CD4-positive, alpha-beta T cell (primary cell): ENCODE data around the gene SPTLC2. TPM values are rescaled to one million over a fixed set of nuclear protein-coding genes. Genes with fewer than 3 reads are reported as not detected.
A peak's percentile ranks its signal among the peaks of the same experiment; 100 is the strongest.

Source experiments
- ATAC-seq: fragments of 200-7000 bp; cut with Tn5 transposase; one replicate; pipeline ENCODE4 v1.10.0; 2022; ENCODE audit warnings: mild to moderate bottlenecking; ENCODE audit not compliant: poor library complexity
- CTCF ChIA-PET: fragments of 350-600 bp; sonication (Branson Sonifier 250); formaldehyde crosslinking; loops from one replicate; lab custom pipeline; 2021; ENCODE audit warnings: antibody characterized with exemption, inconsistent platforms; lab: Charles Lee
- POLR2A ChIA-PET: fragments of 350-600 bp; sonication (Branson Sonifier 250); formaldehyde crosslinking; loops from one replicate; lab custom pipeline; 2021; ENCODE audit warnings: antibody characterized with exemption, inconsistent platforms; lab: Charles Lee
- DNase-seq, 14 experiments: peaks; one replicate each; pipeline ENCODE4 v3.0.0-alpha.2; 2013 to 2020; ENCODE audit warnings: mixed read lengths in 2 of 14
- H3K27ac ChIP-seq, 2 donors: one replicate each; pipeline versions ENCODE4 v1.5.1 to v1.7.0; 2013; ENCODE audit warnings: low read length in 2 of 2, low read depth in 1 of 2, mild to moderate bottlenecking in 1 of 2
- H3K27me3 ChIP-seq, 2 experiments: 1 replicate in 1 of 2; 2 replicates in 1 of 2; pipeline versions ENCODE4 v1.6.1 to v1.7.0; 2013; ENCODE audit warnings: low read length in 2 of 2, control low read depth in 1 of 2, mild to moderate bottlenecking in 1 of 2, moderate library complexity in 1 of 2; ENCODE audit not compliant: insufficient read depth in 2 of 2, control insufficient read depth in 1 of 2
- H3K36me3 ChIP-seq: one replicate; pipeline ENCODE4 v1.6.1; 2013; ENCODE audit warnings: low read length, control low read depth; ENCODE audit not compliant: insufficient read depth
- H3K4me1 ChIP-seq: one replicate; pipeline ENCODE4 v1.6.1; 2013; ENCODE audit warnings: low read length, control low read depth; ENCODE audit not compliant: insufficient read depth
- H3K4me3 ChIP-seq: one replicate; pipeline ENCODE4 v1.5.1; 2013; ENCODE audit warnings: mild to moderate bottlenecking, low read length, moderate library complexity
- H3K9me3 ChIP-seq, 2 experiments: 1 replicate in 1 of 2; 2 replicates in 1 of 2; pipeline versions ENCODE4 v1.6.1 to v1.7.0; 2013; ENCODE audit warnings: low read length in 2 of 2, mild to moderate bottlenecking in 2 of 2, control low read depth in 1 of 2, moderate library complexity in 1 of 2; ENCODE audit not compliant: control insufficient read depth in 1 of 2, insufficient read depth in 1 of 2
- H3K27ac Mint-ChIP-seq: one replicate; pipeline ENCODE4 v1.8.0; 2020; ENCODE audit warnings: mixed read lengths
- H3K27me3 Mint-ChIP-seq: one replicate; pipeline ENCODE4 v1.8.0; 2021; ENCODE audit warnings: mixed read lengths
- H3K36me3 Mint-ChIP-seq: one replicate; pipeline ENCODE4 v1.8.0; 2021; ENCODE audit warnings: low read depth, mixed read lengths
- H3K4me1 Mint-ChIP-seq: one replicate; pipeline ENCODE4 v1.8.0; 2021; ENCODE audit warnings: low read depth, mixed read lengths
- H3K4me3 Mint-ChIP-seq: one replicate; pipeline ENCODE4 v1.8.0; 2020; ENCODE audit warnings: mild to moderate bottlenecking, mixed read lengths
- H3K9me3 Mint-ChIP-seq: one replicate; pipeline ENCODE4 v1.8.0; 2020; ENCODE audit warnings: mixed read lengths
- intact Hi-C, 2 experiments: fragments of 100-400 bp; cut with DNase I in 1 of 2; cut with micrococcal nuclease in 1 of 2; formaldehyde crosslinking; loops; one replicate each; pipeline versions ENCODE4 v1.15.1 to v1.9.0; 2023 to 2025; cut with DNase I, micrococcal nuclease
- total RNA-seq, 174 experiments: library from RNA in 2 of 174; stranded (reverse) in 2 of 174; gene quantifications; one replicate each; pipeline ENCODE4 v1.2.3 and lab custom pipeline; 2021 to 2026
- TF ChIP-seq, protein P1 (sequence below): fragments of 200-600 bp; IDR thresholded peaks from one replicate; pipeline ENCODE4 v1.8.0; 2022; ENCODE audit warnings: antibody characterized with exemption, mild to moderate bottlenecking

Gene SPTLC2
- total RNA-seq, 2 experiments from 2014 or later = 13.0 to 14.5 TPM

DNA sequence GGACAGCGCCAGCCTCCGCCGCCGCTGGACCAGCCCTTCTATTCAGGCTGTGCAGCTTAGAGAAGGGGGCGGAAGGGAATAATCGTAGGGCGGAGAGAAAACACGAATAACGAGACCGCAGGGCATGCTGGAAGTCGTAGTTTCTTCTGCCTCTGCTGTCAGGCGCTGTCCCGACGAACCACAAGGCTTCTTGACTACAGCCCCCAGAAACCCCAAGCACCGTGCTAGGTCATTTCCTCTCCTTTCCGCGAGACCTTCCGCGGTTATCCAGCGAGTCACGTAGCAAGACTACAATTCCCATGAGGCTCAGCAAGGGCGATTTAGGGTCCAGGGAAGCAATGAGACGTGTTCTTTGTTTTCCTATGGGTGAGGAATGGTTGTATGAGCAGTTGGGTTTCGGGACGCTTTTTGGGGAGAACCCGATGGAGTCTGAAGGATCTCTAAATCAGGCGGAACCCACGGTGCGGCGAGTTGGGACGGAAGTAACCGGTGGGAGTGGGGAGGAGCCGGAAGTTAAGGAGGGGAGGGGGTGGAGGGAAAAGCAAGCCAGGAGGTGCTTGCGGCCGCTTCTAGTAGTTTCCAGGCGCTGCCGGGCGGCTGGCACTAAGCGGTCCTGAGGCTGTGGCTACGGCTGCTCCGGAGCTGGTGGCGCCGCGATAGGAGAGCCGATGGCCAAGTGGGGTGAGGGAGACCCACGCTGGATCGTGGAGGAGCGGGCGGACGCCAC lies 158.8 kb downstream of the SPTLC2 start, which contains the start of the genes AHSA1 and VIPAS39:
Gene AHSA1 (plus strand): TSS at position 572 of the 727 bp plus-strand sequence. CDS start 97 bp downstream, at position 669.
Gene VIPAS39 (minus strand): TSS at position 80 of the 727 bp plus-strand sequence. CDS start 3,499 bp downstream, outside the sequence.
- TF ChIP-seq, protein P1, sequence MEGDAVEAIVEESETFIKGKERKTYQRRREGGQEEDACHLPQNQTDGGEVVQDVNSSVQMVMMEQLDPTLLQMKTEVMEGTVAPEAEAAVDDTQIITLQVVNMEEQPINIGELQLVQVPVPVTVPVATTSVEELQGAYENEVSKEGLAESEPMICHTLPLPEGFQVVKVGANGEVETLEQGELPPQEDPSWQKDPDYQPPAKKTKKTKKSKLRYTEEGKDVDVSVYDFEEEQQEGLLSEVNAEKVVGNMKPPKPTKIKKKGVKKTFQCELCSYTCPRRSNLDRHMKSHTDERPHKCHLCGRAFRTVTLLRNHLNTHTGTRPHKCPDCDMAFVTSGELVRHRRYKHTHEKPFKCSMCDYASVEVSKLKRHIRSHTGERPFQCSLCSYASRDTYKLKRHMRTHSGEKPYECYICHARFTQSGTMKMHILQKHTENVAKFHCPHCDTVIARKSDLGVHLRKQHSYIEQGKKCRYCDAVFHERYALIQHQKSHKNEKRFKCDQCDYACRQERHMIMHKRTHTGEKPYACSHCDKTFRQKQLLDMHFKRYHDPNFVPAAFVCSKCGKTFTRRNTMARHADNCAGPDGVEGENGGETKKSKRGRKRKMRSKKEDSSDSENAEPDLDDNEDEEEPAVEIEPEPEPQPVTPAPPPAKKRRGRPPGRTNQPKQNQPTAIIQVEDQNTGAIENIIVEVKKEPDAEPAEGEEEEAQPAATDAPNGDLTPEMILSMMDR = no peak
- Mint-ChIP-seq H3K9me3 (no peaks in the 10 kb centered on the region), H3K27me3 (no peaks in the 10 kb centered on the region), H3K4me3 (peak within 1 kb of the TSS; percentile 100), H3K36me3 (peaks cover 62% of the 10 kb centered on the region), H3K27ac (peak within 1 kb of the TSS; percentile 90), H3K4me1 (peaks cover 48% of the 10 kb centered on the region)
- no peaks in the 10 kb centered on the region for H3K9me3 ChIP-seq
- intact Hi-C loops = loop anchor here (1.0 to 5.0 kb wide), 11 partner anchors 80 to 1475 kb away; partner anchors contain the start of genes POMT2 (in 2 of the 2), SAMD15 (in 2 of the 2), SNW1 (in 2 of the 2) and SPTLC2 (in 2 of the 2)
- peak within 1 kb of the TSS; percentile 98 for H3K4me3 ChIP-seq
- ChIA-PET POLR2A (interaction anchor here (0.6 to 3.0 kb wide), 7 partner anchors 10 to 359 kb away, joined by 3 to 14 read pairs (median 3); partner anchors contain the start of genes GSTZ1, POMT2, SAMD15 and TMED8), CTCF (no interaction called here)
- DNase-seq = peak; percentile 86 to 99 (median 88)
- H3K4me1 ChIP-seq = peaks cover 31% of the 10 kb centered on the region
- peaks cover 35% of the 10 kb centered on the region for H3K36me3 ChIP-seq
- no peaks in the 10 kb centered on the region for H3K27me3 ChIP-seq
- peak; percentile 94 for ATAC-seq
- peak within 1 kb of the TSS; percentile 79 to 96 for H3K27ac ChIP-seq

DNA sequence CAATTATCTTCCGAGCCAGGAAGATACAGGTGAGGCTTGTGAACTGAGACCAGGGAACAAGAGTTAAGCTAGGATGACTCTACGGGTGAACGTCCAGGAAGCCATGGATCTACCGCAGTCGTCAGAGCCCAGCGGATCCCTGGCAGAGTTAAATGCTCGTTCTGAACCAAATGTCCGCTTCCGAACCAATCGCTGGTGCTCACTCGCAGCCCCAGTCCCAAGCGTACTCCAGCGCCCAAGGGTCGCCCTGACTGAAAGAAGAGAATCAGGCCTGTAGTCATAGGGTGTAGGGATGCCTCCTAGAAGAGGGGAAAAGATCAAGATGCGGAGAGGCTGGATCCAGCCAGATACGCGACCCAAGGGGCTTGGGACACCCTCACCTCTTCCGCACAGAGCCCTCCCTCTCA lies 159.3 kb downstream of the SPTLC2 start:
- ChIA-PET CTCF (no interaction called here), POLR2A (interaction anchor here (0.7 to 3.0 kb wide), 6 partner anchors 26 to 358 kb away, joined by 3 to 14 read pairs (median 4); partner anchors contain the start of genes GSTZ1, POMT2, SAMD15 and TMED8)
- intact Hi-C loops = loop anchor here (1.0 to 5.0 kb wide), 11 partner anchors 80 to 1475 kb away; partner anchors contain the start of genes POMT2 (in 2 of the 2), SAMD15 (in 2 of the 2), SPTLC2 (in 2 of the 2) and TMED8 (in 2 of the 2)
- DNase-seq (peak in 2 of 14 experiments; percentile 2), ATAC-seq (peak; percentile 9)
- peaks cover 48% of the 10 kb centered on the region for H3K4me1 Mint-ChIP-seq
- Histone ChIP-seq H3K4me3 (peak overlapping the region; percentile 98), H3K27me3 (no peaks in the 10 kb centered on the region), H3K27ac (peak overlapping the region; percentile 79 to 96), H3K4me1 (peaks cover 31% of the 10 kb centered on the region), H3K36me3 (peaks cover 30% of the 10 kb centered on the region), H3K9me3 (no peaks in the 10 kb centered on the region)
- no peaks in the 10 kb centered on the region for H3K9me3 Mint-ChIP-seq
- TF ChIP-seq, protein P1 = no peak
- no peaks in the 10 kb centered on the region for H3K27me3 Mint-ChIP-seq
- peak overlapping the region; percentile 90 for H3K27ac Mint-ChIP-seq
- H3K36me3 Mint-ChIP-seq = peaks cover 60% of the 10 kb centered on the region
- peak overlapping the region; percentile 100 for H3K4me3 Mint-ChIP-seq

Other genes starting within 250 kb of the SPTLC2 start
- gene TMED8, start 239.5 kb downstream of the SPTLC2 start, total RNA-seq = 1 to 10 TPM; 4.9 to 5.1 TPM
- under 1 TPM in 1 of 2 experiments, not detected in 1; 0.34 TPM for gene SAMD15, start 239.3 kb downstream of the SPTLC2 start, total RNA-seq
- under 1 TPM; 0.16 to 0.42 TPM for gene NOXRED1, start 193.1 kb downstream of the SPTLC2 start, total RNA-seq
- 1 to 10 TPM; 7.6 to 8.7 TPM for gene VIPAS39, start 159.0 kb downstream of the SPTLC2 start, total RNA-seq
- 10 to 100 TPM; 28.7 to 33.7 TPM for gene AHSA1, start 158.5 kb downstream of the SPTLC2 start, total RNA-seq
- not detected for gene ISM2, start 117.8 kb downstream of the SPTLC2 start, total RNA-seq
- 1 to 10 TPM; 5.6 to 8.5 TPM for gene ALKBH1, start 91.4 kb upstream of the SPTLC2 start, total RNA-seq
- gene SLIRP, start 91.5 kb upstream of the SPTLC2 start, total RNA-seq = 10 to 100 TPM; 46.8 to 49.7 TPM
- 100 to 1,000 TPM; 131 to 136 TPM for gene SNW1, start 144.5 kb upstream of the SPTLC2 start, total RNA-seq
- gene ADCK1, start 183.5 kb upstream of the SPTLC2 start, total RNA-seq = 1 to 10 TPM; 7.1 to 8.7 TPM